ENCODE measurements around the gene NME7.

DNA sequence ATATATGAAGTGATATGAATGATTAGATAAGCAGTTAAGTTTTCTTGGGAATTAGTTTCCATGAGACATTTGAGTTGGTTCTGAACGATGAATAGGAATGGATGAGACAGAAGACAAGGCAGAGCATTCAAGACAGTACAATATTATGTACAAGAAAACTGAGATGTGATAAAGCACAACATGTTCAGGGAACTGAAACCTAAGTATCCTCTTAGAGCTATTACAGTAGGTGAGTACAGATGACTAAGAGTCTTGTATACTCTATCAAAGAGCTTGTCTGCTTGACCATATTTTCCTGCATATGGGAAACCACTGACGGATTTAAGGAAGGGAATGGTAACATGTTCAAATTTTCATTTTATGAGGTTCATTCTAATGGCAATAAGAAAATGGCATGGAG is 61.6 kb downstream of the NME7 start:
- TF ChIP-seq, protein P1, sequence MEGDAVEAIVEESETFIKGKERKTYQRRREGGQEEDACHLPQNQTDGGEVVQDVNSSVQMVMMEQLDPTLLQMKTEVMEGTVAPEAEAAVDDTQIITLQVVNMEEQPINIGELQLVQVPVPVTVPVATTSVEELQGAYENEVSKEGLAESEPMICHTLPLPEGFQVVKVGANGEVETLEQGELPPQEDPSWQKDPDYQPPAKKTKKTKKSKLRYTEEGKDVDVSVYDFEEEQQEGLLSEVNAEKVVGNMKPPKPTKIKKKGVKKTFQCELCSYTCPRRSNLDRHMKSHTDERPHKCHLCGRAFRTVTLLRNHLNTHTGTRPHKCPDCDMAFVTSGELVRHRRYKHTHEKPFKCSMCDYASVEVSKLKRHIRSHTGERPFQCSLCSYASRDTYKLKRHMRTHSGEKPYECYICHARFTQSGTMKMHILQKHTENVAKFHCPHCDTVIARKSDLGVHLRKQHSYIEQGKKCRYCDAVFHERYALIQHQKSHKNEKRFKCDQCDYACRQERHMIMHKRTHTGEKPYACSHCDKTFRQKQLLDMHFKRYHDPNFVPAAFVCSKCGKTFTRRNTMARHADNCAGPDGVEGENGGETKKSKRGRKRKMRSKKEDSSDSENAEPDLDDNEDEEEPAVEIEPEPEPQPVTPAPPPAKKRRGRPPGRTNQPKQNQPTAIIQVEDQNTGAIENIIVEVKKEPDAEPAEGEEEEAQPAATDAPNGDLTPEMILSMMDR (IDR thresholded peaks at IDR 0.05) = no peak
- no peak for TF ChIP-seq POLR2A (IDR thresholded peaks at IDR 0.05)
